GM18951 (cell line): Measurements from ENCODE around the gene PDZD11.

Experiments
- POLR2A ChIP-seq: IDR thresholded peaks from 4 replicates; pipeline ENCODE4 v1.6.1; 2011; ENCODE audit warnings: mild to moderate bottlenecking; ENCODE audit not compliant: insufficient read length, insufficient read depth; ENCODE audit errors: extremely low read depth
- in situ Hi-C: fragments of 300-500 bp; cut with MboI; formaldehyde crosslinking; loops from one replicate; pipeline ENCODE4 v1.12.0; 2022; ENCODE audit warnings: low sequenced_read_pairs, mixed read lengths, inconsistent platforms; ENCODE audit not compliant: unreplicated experiment

The PDZD11 gene

DNA sequence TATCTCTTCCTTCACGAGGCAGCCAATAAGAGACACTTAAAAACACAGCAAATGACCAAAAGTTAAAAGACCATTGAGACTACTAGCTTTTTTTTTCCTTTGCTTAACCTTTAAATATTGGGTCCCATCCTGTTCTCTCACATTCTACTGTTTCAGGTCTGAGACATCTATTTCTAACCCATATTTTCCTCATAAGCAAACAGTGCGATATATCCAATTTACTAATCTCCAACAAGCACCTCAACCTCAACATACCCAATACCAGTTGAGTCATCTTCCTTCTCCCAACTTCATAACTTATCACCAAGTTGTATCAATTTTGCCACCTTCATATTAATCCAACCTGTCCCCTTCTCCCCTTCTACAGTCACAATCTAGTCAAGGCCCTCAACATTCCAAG, 48.2 kb downstream of the PDZD11 start:
- no peak for TF ChIP-seq POLR2A
- in situ Hi-C loops, result no loop called here

DNA sequence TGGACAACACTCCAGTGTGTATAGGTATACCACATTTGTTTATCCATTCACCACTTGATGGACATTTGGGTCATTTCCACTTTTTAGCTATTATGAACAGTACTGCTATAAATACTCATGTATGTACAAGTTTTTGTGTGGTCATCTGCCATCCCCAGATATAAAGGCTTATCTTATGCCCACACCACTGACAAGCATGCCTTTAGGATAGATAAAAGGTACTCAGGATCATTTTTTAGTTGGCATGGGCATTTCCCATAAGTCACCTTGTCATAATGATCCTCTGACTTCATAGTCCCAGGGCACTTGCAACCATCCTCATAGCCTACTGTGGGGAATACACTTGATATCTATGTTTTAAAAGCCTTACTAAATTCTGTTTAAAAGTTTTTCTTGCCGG, 49.0 kb downstream of the PDZD11 start:
- in situ Hi-C loops, result no loop called here
- no peak for TF ChIP-seq POLR2A
